Spinal cord (tissue), 10 donors: ENCODE results near the gene NAP1L4. TPM values are rescaled to one million over a fixed set of nuclear protein-coding genes. Genes with fewer than 3 reads are reported as not detected.

ENCODE experiments used
- DNase-seq, 6 donors: peaks; one replicate each; pipeline versions ENCODE4 v3.0.0 to v3.0.0-alpha.2; 2013 to 2015; ENCODE audit warnings: low spot score in 6 of 6, low read depth in 4 of 6
- H3K27ac ChIP-seq: one replicate; pipeline ENCODE4 v1.5.1; 2013; ENCODE audit warnings: low read depth, low read length, control low read depth
- H3K27me3 ChIP-seq: one replicate; pipeline ENCODE4 v1.6.1; 2013; ENCODE audit warnings: low read length; ENCODE audit not compliant: control insufficient read depth, insufficient read depth
- H3K36me3 ChIP-seq: one replicate; pipeline ENCODE4 v1.6.1; 2013; ENCODE audit warnings: low read length; ENCODE audit not compliant: control insufficient read depth, insufficient read depth
- H3K4me1 ChIP-seq: one replicate; pipeline ENCODE4 v1.6.1; 2013; ENCODE audit warnings: low read length; ENCODE audit not compliant: control insufficient read depth, insufficient read depth
- H3K4me3 ChIP-seq: one replicate; pipeline ENCODE4 v1.5.1; 2013; ENCODE audit warnings: low read depth, low read length, control low read depth
- H3K9me3 ChIP-seq: one replicate; pipeline ENCODE4 v1.6.1; 2013; ENCODE audit warnings: low read length; ENCODE audit not compliant: control insufficient read depth, insufficient read depth
- WGBS: methylation state at CpG from one replicate; pipeline ENCODE4 v1.1.5; 2013; ENCODE audit warnings: missing lambda C conversion rate; ENCODE audit not compliant: insufficient coverage; 5-methylcytosine and 5-hydroxymethylcytosine counted together
- polyA plus RNA-seq, 2 donors: library from polyadenylated mRNA; unstranded; fragments of 120-200 nt; gene quantifications; one replicate each; pipeline ENCODE4 v1.2.1, GENCODE V29; 2013; ENCODE audit not compliant: insufficient read length in 2 of 2
- total RNA-seq, 2 donors: library from RNA; depleted of rRNA in 1 of 2; stranded (reverse); fragments of 120-200 nt in 1 of 2; fragments of >200 nt in 1 of 2; gene quantifications; one replicate each; pipeline versions ENCODE4 v1.2.3 to v1.2.4, GENCODE V29; 2013 to 2014
- donor health status: healthy.

The NAP1L4 gene
- total and polyA plus RNA-seq, 4 donors, result 148 to 191 (median 177) TPM

GRCh38 chr11:2968341-2968900, 23.7 kb downstream of the NAP1L4 start:
- DNase-seq, result no peak
- WGBS, result 76% methylated on average over 4 of the region's 6 CpGs
- H3K4me1 ChIP-seq, result no peaks in the 10 kb centered on the region
- no peak overlapping the region for H3K27ac ChIP-seq
- no peak overlapping the region for H3K4me3 ChIP-seq
- peaks cover 74% of the 10 kb centered on the region for H3K36me3 ChIP-seq
- no peaks in the 10 kb centered on the region for H3K27me3 ChIP-seq
- no peaks in the 10 kb centered on the region for H3K9me3 ChIP-seq

GRCh38 chr11:2964782-2965181, 27.3 kb downstream of the NAP1L4 start:
- no peaks in the 10 kb centered on the region for H3K4me1 ChIP-seq
- peaks cover 71% of the 10 kb centered on the region for H3K36me3 ChIP-seq
- H3K4me3 ChIP-seq, result no peak overlapping the region
- H3K9me3 ChIP-seq, result no peaks in the 10 kb centered on the region
- DNase-seq, result no peak
- 82% methylated on average over 2 of the region's 4 CpGs for WGBS
- H3K27me3 ChIP-seq, result no peaks in the 10 kb centered on the region
- H3K27ac ChIP-seq, result no peak overlapping the region

- Histone ChIP-seq H3K4me1 (no peaks in the 10 kb centered on the region), H3K27ac (no peak overlapping the region), H3K9me3 (no peaks in the 10 kb centered on the region), H3K27me3 (no peaks in the 10 kb centered on the region), H3K36me3 (peaks cover 64% of the 10 kb centered on the region), H3K4me3 (no peak overlapping the region)
- DNase-seq, result no peak
- WGBS, result 89% methylated on average over 5 of the region's 6 CpGs
Observed at GRCh38 chr11:2963761-2964160, 28.4 kb downstream of the NAP1L4 start.

- Histone ChIP-seq H3K27me3 (no peaks in the 10 kb centered on the region), H3K4me3 (no peak overlapping the region), H3K9me3 (no peaks in the 10 kb centered on the region), H3K27ac (no peak overlapping the region), H3K4me1 (no peaks in the 10 kb centered on the region), H3K36me3 (peaks cover 63% of the 10 kb centered on the region)
- 94% methylated on average over 7 of the region's 7 CpGs for WGBS
- no peak for DNase-seq
Observed at GRCh38 chr11:2963112-2963754, 28.9 kb downstream of the NAP1L4 start.

- Histone ChIP-seq H3K36me3 (peaks cover 55% of the 10 kb centered on the region), H3K27me3 (no peaks in the 10 kb centered on the region), H3K9me3 (no peaks in the 10 kb centered on the region), H3K4me1 (no peaks in the 10 kb centered on the region), H3K4me3 (no peak overlapping the region), H3K27ac (no peak overlapping the region)
- DNase-seq, result no peak
- 71% methylated on average over 3 of the region's 5 CpGs for WGBS
Observed at GRCh38 chr11:2961080-2961479, 31.0 kb downstream of the NAP1L4 start.

GRCh38 chr11:2960139-2960538, 32.0 kb downstream of the NAP1L4 start:
- Histone ChIP-seq H3K4me1 (no peaks in the 10 kb centered on the region), H3K9me3 (no peaks in the 10 kb centered on the region), H3K36me3 (peaks cover 50% of the 10 kb centered on the region), H3K27me3 (no peaks in the 10 kb centered on the region), H3K4me3 (no peak overlapping the region), H3K27ac (no peak overlapping the region)
- no peak for DNase-seq
- WGBS, result 100% methylated on average over 3 of the region's 7 CpGs

- no peak overlapping the region for H3K4me3 ChIP-seq
- peaks cover 49% of the 10 kb centered on the region for H3K36me3 ChIP-seq
- H3K4me1 ChIP-seq, result no peaks in the 10 kb centered on the region
- H3K27ac ChIP-seq, result no peak overlapping the region
- 100% methylated on average over 3 of the region's 3 CpGs for WGBS
- H3K9me3 ChIP-seq, result no peaks in the 10 kb centered on the region
- no peaks in the 10 kb centered on the region for H3K27me3 ChIP-seq
- DNase-seq, result no peak
Observed at GRCh38 chr11:2958251-2958650, 33.9 kb downstream of the NAP1L4 start.

GRCh38 chr11:2955906-2956476, 36.1 kb downstream of the NAP1L4 start:
- no peak overlapping the region for H3K4me3 ChIP-seq
- H3K9me3 ChIP-seq, result no peaks in the 10 kb centered on the region
- no peak for DNase-seq
- no peak overlapping the region for H3K27ac ChIP-seq
- H3K27me3 ChIP-seq, result no peaks in the 10 kb centered on the region
- H3K4me1 ChIP-seq, result no peaks in the 10 kb centered on the region
- peaks cover 56% of the 10 kb centered on the region for H3K36me3 ChIP-seq
- 65% methylated on average over 6 of the region's 6 CpGs for WGBS

- H3K9me3 ChIP-seq, result no peaks in the 10 kb centered on the region
- 100% methylated on average over 1 of the region's 6 CpGs for WGBS
- H3K27me3 ChIP-seq, result no peaks in the 10 kb centered on the region
- no peak overlapping the region for H3K27ac ChIP-seq
- H3K4me1 ChIP-seq, result no peaks in the 10 kb centered on the region
- no peak for DNase-seq
- H3K4me3 ChIP-seq, result no peak overlapping the region
- peaks cover 59% of the 10 kb centered on the region for H3K36me3 ChIP-seq
Observed at GRCh38 chr11:2954263-2954662, 37.9 kb downstream of the NAP1L4 start.

- no peak for DNase-seq
- 89% methylated on average over 6 of the region's 6 CpGs for WGBS
- H3K36me3 ChIP-seq, result peaks cover 62% of the 10 kb centered on the region
- no peak overlapping the region for H3K4me3 ChIP-seq
- H3K27ac ChIP-seq, result no peak overlapping the region
- no peaks in the 10 kb centered on the region for H3K27me3 ChIP-seq
- H3K9me3 ChIP-seq, result no peaks in the 10 kb centered on the region
- H3K4me1 ChIP-seq, result no peaks in the 10 kb centered on the region
Observed at GRCh38 chr11:2952290-2952689, 39.8 kb downstream of the NAP1L4 start.
